GM12878 (cell line): ENCODE measurements around the gene SCGB1C2. TPM values are rescaled to one million over a fixed set of nuclear protein-coding genes. Genes with fewer than 3 reads are reported as not detected.
"Not testable (repeated sequence)": the region's sequence is repeated elsewhere in the genome, so short reads cannot be mapped to it uniquely, and the experiment has no call there.

Experiments
- ATAC-seq: fragments of 200-7000 bp; cut with Tn5 transposase; 3 replicates; pipeline ENCODE4 v1.9.1; 2020; ENCODE audit warnings: mild to moderate bottlenecking, moderate library complexity
- BruUV-seq: library from RNA; stranded (reverse); fragments of 400-500 nt; replicated peaks from 2 replicates; lab custom pipeline; 2021; lab: Mats Ljungman, UMichigan
- CTCF ChIA-PET: fragments of 300-600 bp; sonication (Branson Sonifier 250); formaldehyde crosslinking; extraction: SDS; loops from one replicate; lab custom pipeline; 2021; ENCODE audit warnings: inconsistent platforms; lab: Yijun Ruan, JAX
- POLR2A ChIA-PET: fragments of 350-600 bp; formaldehyde crosslinking; extraction: SDS; loops from one replicate; lab custom pipeline; 2021; ENCODE audit warnings: inconsistent platforms; lab: Charles Lee
- RAD21 ChIA-PET: fragments of 300-600 bp; sonication (Branson Sonifier 250); formaldehyde crosslinking; loops from one replicate; lab custom pipeline; 2023; ENCODE audit warnings: antibody characterized with exemption; ENCODE audit not compliant: unreplicated experiment; lab: Charles Lee
- SMC1A ChIA-PET: fragments of 300-600 bp; sonication (Branson Sonifier 250); formaldehyde crosslinking; loops from one replicate; lab custom pipeline; 2023; ENCODE audit not compliant: unreplicated experiment, uncharacterized antibody; lab: Charles Lee
- DNase-seq: peaks from one replicate; pipeline ENCODE4 v3.0.0-alpha.2; 2011; ENCODE audit warnings: low read depth, low spot score
- FAIRE-seq: peaks from 3 replicates; lab custom pipeline; 2011; peaks lifted over from hg19 to GRCh38; lab: Jason Lieb, UNC
- H2AFZ ChIP-seq: 2 replicates; pipeline ENCODE4 v1.6.0; 2011; ENCODE audit warnings: low read depth, low read length, control low read depth; ENCODE audit not compliant: control insufficient read depth
- H3K27ac ChIP-seq: 2 replicates; pipeline ENCODE4 v1.5.1; 2011; ENCODE audit warnings: control low read depth; ENCODE audit not compliant: control insufficient read depth, insufficient read depth
- H3K27me3 ChIP-seq, 2 experiments: replicated peaks in 1 of 2; 2 replicates each; pipeline versions ENCODE4 v1.6.0 to v1.6.1; 2011; ENCODE audit warnings: low read length in 1 of 2; ENCODE audit not compliant: control insufficient read depth in 2 of 2, insufficient read depth in 2 of 2
- H3K36me3 ChIP-seq, 2 experiments: 2 replicates each; pipeline ENCODE4 v1.5.1; 2011; ENCODE audit warnings: low read length in 1 of 2; ENCODE audit not compliant: control insufficient read depth in 2 of 2, insufficient read depth in 2 of 2
- H3K4me1 ChIP-seq: 2 replicates; pipeline ENCODE4 v1.6.1; 2011; ENCODE audit warnings: mild to moderate bottlenecking, low read length, moderate library complexity, mixed read lengths; ENCODE audit not compliant: control insufficient read depth, insufficient read depth
- H3K4me2 ChIP-seq: 2 replicates; pipeline ENCODE4 v1.6.0; 2011; ENCODE audit warnings: control low read depth; ENCODE audit not compliant: control insufficient read depth, insufficient read depth
- H3K4me3 ChIP-seq: fragments of 200-600 bp; sonication (generic); 2 replicates; pipeline ENCODE4 v1.5.1; 2016
- H3K79me2 ChIP-seq: 2 replicates; pipeline ENCODE4 v1.6.0; 2011; ENCODE audit warnings: low read length; ENCODE audit not compliant: control insufficient read depth, insufficient read depth
- H3K9ac ChIP-seq: 2 replicates; pipeline ENCODE4 v1.8.0; 2011; ENCODE audit warnings: low read length, control low read depth, mixed read lengths; ENCODE audit not compliant: control insufficient read depth, insufficient read depth
- H3K9me3 ChIP-seq: replicated peaks from 3 replicates; pipeline ENCODE4 v1.5.1; 2011; ENCODE audit warnings: mild to moderate bottlenecking, low read length; ENCODE audit not compliant: control insufficient read depth, insufficient read depth
- H4K20me1 ChIP-seq: 2 replicates; pipeline ENCODE4 v1.6.0; 2011; ENCODE audit not compliant: control insufficient read depth, insufficient read depth
- WGBS: methylation state at CpG from one replicate; pipeline ENCODE4 v1.1.6; 2016; ENCODE audit warnings: low lambda C conversion rate; ENCODE audit not compliant: insufficient replicate concordance, insufficient coverage; ENCODE audit errors: missing lambda C conversion rate; 5-methylcytosine and 5-hydroxymethylcytosine counted together
- in situ Hi-C: fragments of 300-500 bp; cut with MboI; formaldehyde crosslinking; loops from 9 replicates; pipeline ENCODE4 v1.14.3; 2018; ENCODE audit warnings: mixed read lengths
- intact Hi-C: fragments of 100-400 bp; cut with micrococcal nuclease; formaldehyde crosslinking; loops from one replicate; pipeline ENCODE4 v1.14.2; 2022; ENCODE audit not compliant: unreplicated experiment
- polyA plus RNA-seq, 11 experiments: library from polyadenylated mRNA; depleted of rRNA in 4 of 11; unstranded in 6 of 11; stranded (reverse) in 5 of 11; fragments of >200 nt; fragmentation: Nextera tagmentation in 4 of 11; fragmentation: Illumina TruSeq in 1 of 11; extraction: Ambion mirVana in 4 of 11; extraction: Trizol in 1 of 11; gene quantifications; 1 replicate in 1 of 11; 2 replicates in 10 of 11; pipeline versions ENCODE4 v1.2.1 to v1.2.3, GENCODE V29; 2011 to 2016; ENCODE audit warnings: inconsistent platforms in 2 of 11, missing spikeins in 2 of 11, low read depth in 1 of 11
- total RNA-seq, 4 experiments: library from RNA; depleted of rRNA in 3 of 4; stranded (reverse); fragments of >200 nt in 3 of 4; fragmentation: Illumina TruSeq in 1 of 4; extraction: Trizol in 1 of 4; gene quantifications; 2 replicates each; pipeline versions ENCODE4 v1.2.1 to v1.2.3, GENCODE V29; 2013 to 2021
- TF ChIP-seq, protein P1 (sequence below), 3 experiments: IDR thresholded peaks in 2 of 3; conservative IDR thresholded peaks in 1 of 3; 2 replicates each; pipeline ENCODE4 v1.5.1; 2011; ENCODE audit warnings: low read depth in 3 of 3, low read length in 3 of 3, mild to moderate bottlenecking in 3 of 3, control low read depth in 2 of 3, moderate library complexity in 2 of 3, inconsistent platforms in 1 of 3, mixed read lengths in 1 of 3; ENCODE audit not compliant: control insufficient read depth in 2 of 3, insufficient read depth in 1 of 3; ENCODE audit errors: extremely low read depth in 1 of 3

Gene SCGB1C2
- total and polyA plus RNA-seq, 10 of the 15 experiments (the other 5 are each of a cell fraction or from before 2014, with no cell fraction given): not detected

DNA sequence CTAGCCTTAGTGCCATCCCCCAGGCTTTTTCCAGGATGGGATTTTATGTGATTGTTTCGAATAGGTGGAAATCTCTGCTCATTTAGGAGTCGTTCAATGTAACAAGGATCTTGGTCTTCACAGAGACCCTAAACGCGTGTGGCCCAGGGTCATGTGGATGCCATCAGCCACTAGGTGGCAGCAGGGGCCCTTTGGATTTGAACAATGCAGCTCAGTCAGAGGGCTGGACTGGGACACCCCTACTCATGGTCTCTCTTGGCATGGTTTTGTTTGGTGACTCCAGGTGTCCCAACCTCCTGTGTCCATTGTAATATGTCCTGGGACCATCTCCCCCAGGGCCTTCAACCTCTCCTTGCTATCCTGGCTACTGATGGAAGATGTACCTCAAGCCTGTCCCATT is 838 bp upstream of the SCGB1C2 start:
- H3K9me3 ChIP-seq, H3K4me1 ChIP-seq, POLR2A ChIA-PET: not testable (repeated sequence)
- TF ChIP-seq, protein P1, sequence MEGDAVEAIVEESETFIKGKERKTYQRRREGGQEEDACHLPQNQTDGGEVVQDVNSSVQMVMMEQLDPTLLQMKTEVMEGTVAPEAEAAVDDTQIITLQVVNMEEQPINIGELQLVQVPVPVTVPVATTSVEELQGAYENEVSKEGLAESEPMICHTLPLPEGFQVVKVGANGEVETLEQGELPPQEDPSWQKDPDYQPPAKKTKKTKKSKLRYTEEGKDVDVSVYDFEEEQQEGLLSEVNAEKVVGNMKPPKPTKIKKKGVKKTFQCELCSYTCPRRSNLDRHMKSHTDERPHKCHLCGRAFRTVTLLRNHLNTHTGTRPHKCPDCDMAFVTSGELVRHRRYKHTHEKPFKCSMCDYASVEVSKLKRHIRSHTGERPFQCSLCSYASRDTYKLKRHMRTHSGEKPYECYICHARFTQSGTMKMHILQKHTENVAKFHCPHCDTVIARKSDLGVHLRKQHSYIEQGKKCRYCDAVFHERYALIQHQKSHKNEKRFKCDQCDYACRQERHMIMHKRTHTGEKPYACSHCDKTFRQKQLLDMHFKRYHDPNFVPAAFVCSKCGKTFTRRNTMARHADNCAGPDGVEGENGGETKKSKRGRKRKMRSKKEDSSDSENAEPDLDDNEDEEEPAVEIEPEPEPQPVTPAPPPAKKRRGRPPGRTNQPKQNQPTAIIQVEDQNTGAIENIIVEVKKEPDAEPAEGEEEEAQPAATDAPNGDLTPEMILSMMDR (IDR thresholded peaks at IDR 0.05 in 2 of 3, conservative IDR thresholded peaks at IDR 0.05 in 1 of 3; ENCODE audit: control insufficient read depth in 2 of 3, extremely low read depth in 1 of 3, insufficient read depth in 1 of 3, low read depth in 3 of 3, low read length in 3 of 3): peak; percentile 6 to 34 (median 15); a peak in 3 of 6 replicates
- TF ChIP-seq, all 136 proteins: peak for 1; not testable (repeated sequence) for 135
- H3K4me2 ChIP-seq, RAD21 ChIA-PET, intact Hi-C loops, SMC1A ChIA-PET, CTCF ChIA-PET, H3K36me3 ChIP-seq, H3K9ac ChIP-seq, H2AFZ ChIP-seq, in situ Hi-C loops, BruUV-seq, H3K27me3 ChIP-seq, H4K20me1 ChIP-seq, H3K4me3 ChIP-seq, H3K79me2 ChIP-seq, DNase-seq, H3K27ac ChIP-seq, FAIRE-seq: not testable (repeated sequence)
- peak; percentile 93 for ATAC-seq
- 0% methylated on average over 3 of the region's 4 CpGs for WGBS

GRCh38 chr17:139401-140205 is 2.2 kb downstream of the SCGB1C2 start:
- RAD21 ChIA-PET, H3K27ac ChIP-seq, H3K79me2 ChIP-seq, POLR2A ChIA-PET, H3K9ac ChIP-seq, H3K4me1 ChIP-seq, ATAC-seq, SMC1A ChIA-PET, CTCF ChIA-PET, FAIRE-seq, H3K4me3 ChIP-seq, H3K36me3 ChIP-seq, H3K27me3 ChIP-seq, H3K9me3 ChIP-seq, BruUV-seq, H4K20me1 ChIP-seq, DNase-seq, H2AFZ ChIP-seq, H3K4me2 ChIP-seq: not testable (repeated sequence)
- intact Hi-C loops: loop anchor here (5.0 kb wide), 1 partner anchor 168 kb away; no protein-coding TSS in a partner anchor
- 33% methylated on average over 9 of the region's 22 CpGs for WGBS
- in situ Hi-C loops: loop anchor here (5.0 kb wide), 1 partner anchor 253 kb away; no protein-coding TSS in a partner anchor
